ENCODE data around the gene ULBP2.
"Not testable (repeated sequence)": the region's sequence is repeated elsewhere in the genome, so short reads cannot be mapped to it uniquely, and the experiment has no call there.

DNA sequence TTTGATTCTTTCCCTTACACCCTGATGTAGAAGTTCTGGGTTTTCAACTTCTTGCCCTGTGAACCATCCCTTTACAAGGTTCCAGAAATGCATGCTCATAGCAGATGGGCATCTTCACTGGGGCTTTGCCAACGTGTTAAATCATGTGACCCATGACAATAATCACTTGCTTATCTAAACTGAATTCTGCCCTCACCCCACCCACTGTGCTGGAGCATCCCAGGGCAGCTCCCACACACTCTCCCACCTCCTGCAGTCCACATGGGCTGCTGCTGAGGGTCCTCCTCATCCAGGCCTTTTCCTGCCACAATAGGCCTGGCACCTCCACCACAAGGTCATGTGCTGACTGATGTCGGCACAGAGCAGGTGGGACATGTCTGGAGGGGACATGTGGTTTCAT is 26.2 kb downstream of the ULBP2 start:
- TF ChIP-seq CTCF, POLR2A (IDR thresholded peaks at IDR 0.05): not testable (repeated sequence)
